DMS53 treated with DMSO at 0.1 percent for 48 hours (cell line): ENCODE results near the gene MAST3.
A peak's percentile ranks its signal among the peaks of the same experiment; 100 is the strongest.

Experiments
- DNase-seq: peaks from one replicate; lab custom pipeline; 2025; ENCODE audit not compliant: unreplicated experiment; lab: John Stamatoyannopoulos, UW

MAST3 gene

DNA sequence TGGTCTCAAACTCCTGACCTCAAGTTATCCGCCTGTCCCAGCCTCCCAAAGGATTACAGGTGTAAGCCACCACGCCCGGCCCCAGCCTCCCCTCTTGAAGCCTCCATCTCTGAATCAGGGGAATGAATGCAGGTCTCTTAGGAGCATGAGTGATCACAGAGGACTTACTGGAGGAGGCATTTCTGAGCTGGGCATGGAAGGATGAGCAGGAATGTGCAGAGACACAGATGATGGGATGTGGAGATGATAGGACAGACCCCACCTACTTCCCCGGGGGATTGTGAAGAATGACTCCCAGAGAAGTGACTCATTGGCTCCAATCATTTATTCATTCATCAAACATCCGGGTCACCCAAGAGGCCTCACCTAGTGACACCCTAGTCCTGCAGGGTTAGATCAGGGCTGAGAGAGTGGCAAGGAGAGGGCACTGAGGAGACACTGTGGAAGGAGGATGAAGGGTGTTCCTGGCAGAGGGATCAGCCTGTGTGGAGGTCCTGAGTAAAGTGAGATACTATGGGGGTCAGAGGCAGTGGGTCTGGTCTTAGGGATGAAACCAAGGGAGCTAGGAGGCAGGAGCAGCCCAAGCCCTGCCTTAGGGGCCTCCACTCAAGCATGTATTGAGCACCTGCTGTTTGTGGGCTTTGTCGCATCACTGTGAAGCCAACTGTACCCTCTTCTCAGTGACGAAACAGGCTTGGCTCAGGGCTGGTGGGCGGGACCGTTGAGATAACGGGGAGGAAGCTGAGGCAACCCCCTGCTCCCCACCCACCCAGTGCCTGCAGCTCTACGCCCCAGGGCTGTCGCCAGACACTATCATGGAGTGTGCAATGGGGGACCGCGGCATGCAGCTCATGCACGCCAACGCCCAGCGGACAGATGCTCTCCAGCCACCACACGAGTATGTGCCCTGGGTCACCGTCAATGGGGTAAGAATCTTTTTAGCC lies 79.1 kb downstream of the MAST3 start:
- DNase-seq = no peak

- no peak for DNase-seq
These were observed 82.4 kb downstream of the MAST3 start for GRCh38 chr19:18179957-18180356.

DNA sequence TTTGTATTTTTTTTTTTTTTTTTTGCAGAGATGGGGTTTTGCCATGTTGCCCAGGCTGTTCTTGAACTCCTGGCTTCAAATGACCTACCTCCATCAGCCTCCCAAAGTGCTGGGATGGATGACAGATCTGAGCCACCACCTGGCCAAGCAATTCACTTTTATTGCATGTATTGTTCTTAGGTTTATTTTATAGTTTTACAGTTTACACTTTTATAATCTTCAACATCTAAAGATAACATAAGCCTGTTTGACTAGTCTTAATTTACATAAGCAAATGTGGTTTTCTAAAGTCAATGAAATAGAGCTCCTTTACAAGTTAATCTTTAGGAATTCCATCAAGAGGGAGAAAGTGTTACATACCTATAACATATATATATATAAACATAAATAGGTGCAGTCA lies 86.0 kb downstream of the MAST3 start:
- DNase-seq = no peak

GRCh38 chr19:18185538-18185937 lies 88.0 kb downstream of the MAST3 start:
- DNase-seq = no peak

DNA sequence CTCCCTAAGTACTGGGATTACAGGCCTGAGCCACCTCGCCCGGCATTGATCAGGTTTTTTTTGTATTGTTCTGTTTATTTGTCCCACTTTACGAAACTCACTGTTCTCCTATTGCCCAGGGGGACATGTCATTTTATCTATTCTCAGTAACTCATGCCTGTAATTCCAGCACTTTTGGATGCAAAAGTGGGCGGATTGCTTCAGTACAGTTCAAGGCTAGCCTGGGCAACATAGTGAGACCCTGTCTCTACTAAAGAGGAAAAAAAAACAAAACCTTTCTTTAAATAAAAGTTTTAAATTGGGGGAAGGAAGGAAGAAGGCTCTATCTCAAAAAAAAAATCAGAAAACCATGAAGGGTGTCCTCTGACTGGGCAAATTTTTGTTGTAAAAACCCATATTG lies 92.7 kb downstream of the MAST3 start:
- no peak for DNase-seq

DNA sequence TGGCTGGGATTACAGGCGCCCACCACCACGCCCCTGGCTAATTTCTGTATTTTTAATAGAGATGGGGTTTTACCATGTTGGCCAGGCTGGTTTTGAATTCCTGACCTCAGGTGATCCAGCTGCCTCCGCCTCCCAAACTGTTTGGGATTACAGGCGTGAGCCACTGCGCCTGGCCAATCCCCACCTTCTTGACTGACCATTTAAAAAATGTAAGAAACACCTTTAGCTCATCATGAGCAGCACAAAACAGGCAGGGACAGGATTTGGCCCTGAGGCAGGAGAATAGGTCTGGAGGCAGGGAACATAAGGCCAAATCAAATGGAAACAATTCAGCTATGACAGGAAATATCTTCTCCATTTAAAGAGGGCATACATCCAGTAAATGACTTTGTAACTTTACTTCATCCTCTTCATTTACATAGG lies 94.1 kb downstream of the MAST3 start:
- no peak for DNase-seq

GRCh38 chr19:18192673-18193387 lies 95.3 kb downstream of the MAST3 start, which contains the start of gene MPV17L2:
TSS of gene MPV17L2 (plus strand) at chr19:18193218. CDS start at chr19:18193282, 64 bp downstream.
- peak; percentile 94 for DNase-seq

GRCh38 chr19:18193388-18194180 lies 96.0 kb downstream of the MAST3 start:
- DNase-seq = no peak

DNA sequence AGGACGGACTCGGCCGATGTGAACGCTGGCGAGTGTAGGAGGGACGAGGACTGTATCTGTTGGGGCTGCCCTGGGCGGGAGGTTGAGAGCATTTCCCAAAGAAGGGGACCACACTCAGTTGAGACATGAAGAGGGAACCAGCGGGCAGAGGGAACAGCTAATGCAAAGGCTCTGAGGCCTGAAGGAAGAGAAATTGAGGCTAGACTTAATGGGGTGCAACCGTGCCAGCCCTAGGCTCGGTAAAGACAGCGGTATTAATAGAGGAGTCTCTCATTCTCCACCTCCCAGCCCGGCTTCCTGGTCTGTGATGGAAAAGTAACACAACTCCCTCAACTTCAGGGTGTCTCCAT lies 96.6 kb downstream of the MAST3 start:
- DNase-seq = no peak

DNA sequence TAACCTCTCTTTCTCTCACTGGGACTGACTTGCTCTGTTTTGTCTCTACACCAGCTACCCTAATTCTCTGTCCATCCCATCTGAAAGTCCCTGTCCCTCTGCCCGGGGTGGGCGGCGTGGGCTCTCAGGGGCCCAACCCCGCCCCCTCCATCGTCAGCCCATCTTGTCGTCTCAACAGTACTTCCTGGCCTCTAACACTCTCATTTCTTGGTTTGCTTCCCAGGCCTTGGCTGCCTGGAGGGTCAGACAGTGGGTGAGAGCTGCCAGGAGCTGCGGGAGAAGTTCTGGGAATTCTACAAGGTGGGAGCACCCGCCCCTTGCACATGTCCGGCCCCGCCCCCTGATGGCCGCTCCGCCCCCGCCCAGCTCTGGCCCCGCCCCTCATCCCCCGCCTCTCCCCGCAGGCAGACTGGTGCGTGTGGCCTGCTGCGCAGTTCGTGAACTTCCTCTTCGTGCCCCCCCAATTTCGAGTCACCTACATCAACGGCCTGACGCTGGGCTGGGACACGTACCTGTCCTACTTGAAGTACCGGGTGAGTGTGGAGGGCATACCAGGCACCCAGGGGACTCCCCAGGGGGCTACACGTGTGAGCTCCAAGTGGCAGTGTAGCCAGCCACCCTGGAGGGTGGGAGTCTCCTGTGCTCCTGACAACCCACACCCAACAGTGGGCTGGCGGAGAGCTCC lies 97.1 kb downstream of the MAST3 start:
- no peak for DNase-seq

DNA sequence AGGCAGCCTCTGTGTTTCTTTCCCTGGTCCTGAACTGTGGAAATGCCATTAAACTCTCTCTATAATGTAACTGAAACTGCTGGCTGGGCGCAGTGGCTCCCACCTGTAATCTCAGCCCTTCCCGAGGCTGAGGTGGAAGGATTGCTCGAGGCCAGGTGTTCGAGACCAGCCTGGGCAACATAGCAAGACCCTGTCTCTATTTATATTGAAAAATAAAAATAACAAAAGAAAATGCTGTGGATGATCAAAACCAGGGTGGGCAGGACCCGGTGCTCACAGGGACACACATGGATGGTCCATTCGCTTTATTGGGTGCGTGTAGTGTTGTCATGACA lies 98.9 kb downstream of the MAST3 start:
- no peak for DNase-seq

- DNase-seq = no peak
These were observed 99.7 kb downstream of the MAST3 start for GRCh38 chr19:18197306-18197705.

- no peak for DNase-seq
These were observed 100.4 kb downstream of the MAST3 start for GRCh38 chr19:18197941-18198340.

DNA sequence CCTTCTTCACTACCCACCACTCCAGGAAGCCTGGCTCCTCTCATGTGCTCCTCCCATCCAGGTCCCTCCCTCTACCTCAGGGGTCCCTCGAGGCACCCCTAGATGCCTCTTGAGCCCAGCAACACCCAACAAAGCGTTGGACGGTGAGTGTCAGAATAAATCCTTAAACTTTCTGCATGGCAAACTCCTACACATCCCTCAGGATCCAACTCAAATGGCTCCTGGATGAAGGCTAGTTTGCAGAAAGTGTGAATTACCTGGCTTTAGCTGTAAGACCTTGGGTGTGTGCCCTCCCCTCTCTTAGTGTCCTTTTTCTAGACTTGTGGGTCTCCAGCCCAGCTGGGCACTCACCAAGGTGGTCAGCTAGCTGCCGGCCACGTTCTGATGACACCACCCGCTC lies 100.8 kb downstream of the MAST3 start:
- DNase-seq = no peak
